GM19463 (cell line): Measurements from ENCODE around the gene PTGFRN.

Source experiments
- ATAC-seq: cut with Tn5 transposase; IDR thresholded peaks from one replicate; pipeline ENCODE4 v1.9.1; 2021; ENCODE audit warnings: mild to moderate bottlenecking, moderate library complexity; ENCODE audit not compliant: unreplicated experiment

The PTGFRN gene

GRCh38 chr1:116887212-116887611 lies 22.5 kb upstream of the PTGFRN start:
- ATAC-seq = no peak

- ATAC-seq = no peak
Measured at GRCh38 chr1:116889380-116889779, 20.3 kb upstream of the PTGFRN start.

GRCh38 chr1:116891396-116892079 lies 18.2 kb upstream of the PTGFRN start:
- no peak for ATAC-seq

GRCh38 chr1:116895073-116895472 lies 14.6 kb upstream of the PTGFRN start:
- no peak for ATAC-seq

- ATAC-seq = no peak
Measured at GRCh38 chr1:116899529-116899928, 10.2 kb upstream of the PTGFRN start.

GRCh38 chr1:116900471-116901365 lies 9.0 kb upstream of the PTGFRN start:
- ATAC-seq = no peak

GRCh38 chr1:116902027-116902426 lies 7.7 kb upstream of the PTGFRN start:
- ATAC-seq = no peak

GRCh38 chr1:116902723-116903383 lies 6.9 kb upstream of the PTGFRN start:
- no peak for ATAC-seq

- ATAC-seq = no peak
Measured at GRCh38 chr1:116904791-116905320, 4.9 kb upstream of the PTGFRN start.

GRCh38 chr1:116906812-116907211 lies 2.9 kb upstream of the PTGFRN start:
- no peak for ATAC-seq

GRCh38 chr1:116907351-116907750 lies 2.4 kb upstream of the PTGFRN start:
- ATAC-seq = no peak

GRCh38 chr1:116908266-116908665 lies 1.4 kb upstream of the PTGFRN start:
- ATAC-seq = no peak

GRCh38 chr1:116908820-116909511 lies 750 bp upstream of the PTGFRN start:
- no peak for ATAC-seq

- ATAC-seq = no peak
Measured at GRCh38 chr1:116910379-116911187, 867 bp downstream of the PTGFRN start.

GRCh38 chr1:116911188-116911553 lies 1.5 kb downstream of the PTGFRN start:
- ATAC-seq = no peak

- no peak for ATAC-seq
Measured at GRCh38 chr1:116911779-116912469, 2.2 kb downstream of the PTGFRN start.

- ATAC-seq = no peak
Measured at GRCh38 chr1:116912846-116913245, 3.1 kb downstream of the PTGFRN start.

- ATAC-seq = no peak
Measured at GRCh38 chr1:116913941-116914340, 4.2 kb downstream of the PTGFRN start.

- ATAC-seq = no peak
Measured at GRCh38 chr1:116914667-116915066, 5.0 kb downstream of the PTGFRN start.
